Left lung (tissue), 10 donors: ENCODE measurements around the gene LMO1. TPM values are rescaled to one million over a fixed set of nuclear protein-coding genes. Genes with fewer than 3 reads are reported as not detected.
A peak's percentile ranks its signal among the peaks of the same experiment; 100 is the strongest.

Experiments used
- ATAC-seq: fragments of 200-7000 bp; cut with Tn5 transposase; one replicate; pipeline ENCODE4 v1.9.1; 2020; ENCODE audit warnings: moderate library complexity
- DNase-seq, 4 donors: peaks; one replicate each; pipeline ENCODE4 v3.0.0-alpha.2; 2013 to 2020
- H3K27ac ChIP-seq, 2 donors: fragments of 200-600 bp; sonication (generic) in 1 of 2; one replicate each; pipeline versions ENCODE4 v1.5.0 to v1.8.0; 2020 to 2021
- H3K27me3 ChIP-seq, 2 donors: fragments of 200-600 bp; sonication (generic) in 1 of 2; one replicate each; pipeline versions ENCODE4 v1.5.0 to v1.8.0; 2020 to 2021
- H3K36me3 ChIP-seq, 2 donors: fragments of 200-600 bp; sonication (generic) in 1 of 2; one replicate each; pipeline versions ENCODE4 v1.5.0 to v1.8.0; 2020 to 2021
- H3K4me1 ChIP-seq, 2 donors: fragments of 200-600 bp; one replicate each; pipeline ENCODE4 v1.8.0; 2021
- H3K4me3 ChIP-seq, 2 donors: fragments of 200-600 bp; sonication (generic) in 1 of 2; one replicate each; pipeline versions ENCODE4 v1.5.0 to v1.8.0; 2020 to 2021; ENCODE audit warnings: mild to moderate bottlenecking in 1 of 2
- H3K9me3 ChIP-seq, 2 donors: fragments of 200-600 bp; sonication (generic) in 1 of 2; one replicate each; pipeline versions ENCODE4 v1.5.0 to v1.8.0; 2020 to 2021
- intact Hi-C, 2 donors: fragments of 100-400 bp; cut with DNase I; formaldehyde crosslinking; loops; one replicate each; pipeline versions ENCODE4 v1.11.2 to v1.14.2; 2022
- polyA plus RNA-seq, 6 donors: library from polyadenylated mRNA; unstranded; fragments of 120-200 nt; gene quantifications; one replicate each; pipeline ENCODE4 v1.2.1, GENCODE V29; 2013; ENCODE audit not compliant: insufficient read length in 6 of 6
- total RNA-seq, 2 donors: library from RNA; stranded (reverse); fragmentation: NEBNext Ultra II Directional; extraction: Animal tissue kit (Norgen Biotek cat#: 25700); gene quantifications; one replicate each; pipeline ENCODE4 v1.2.1, GENCODE V29; 2021
- TF ChIP-seq, protein P1 (sequence below), 2 donors: fragments of 200-600 bp; sonication (generic) in 1 of 2; IDR thresholded peaks; one replicate each; pipeline versions ENCODE4 v1.5.0 to v1.8.0; 2021; ENCODE audit warnings: antibody characterized with exemption in 2 of 2
- donor health status: DM: no; HTN: yes; CAD: no.
- donor health status: DM: no; HTN: no; CAD: no.

The LMO1 gene
- total and polyA plus RNA-seq, 8 donors: 0.18 to 0.48 (median 0.23) TPM; not detected in 3

- no peaks in the 10 kb centered on the region for H3K4me1 ChIP-seq
- no peaks in the 10 kb centered on the region for H3K27me3 ChIP-seq
- TF ChIP-seq, protein P1, sequence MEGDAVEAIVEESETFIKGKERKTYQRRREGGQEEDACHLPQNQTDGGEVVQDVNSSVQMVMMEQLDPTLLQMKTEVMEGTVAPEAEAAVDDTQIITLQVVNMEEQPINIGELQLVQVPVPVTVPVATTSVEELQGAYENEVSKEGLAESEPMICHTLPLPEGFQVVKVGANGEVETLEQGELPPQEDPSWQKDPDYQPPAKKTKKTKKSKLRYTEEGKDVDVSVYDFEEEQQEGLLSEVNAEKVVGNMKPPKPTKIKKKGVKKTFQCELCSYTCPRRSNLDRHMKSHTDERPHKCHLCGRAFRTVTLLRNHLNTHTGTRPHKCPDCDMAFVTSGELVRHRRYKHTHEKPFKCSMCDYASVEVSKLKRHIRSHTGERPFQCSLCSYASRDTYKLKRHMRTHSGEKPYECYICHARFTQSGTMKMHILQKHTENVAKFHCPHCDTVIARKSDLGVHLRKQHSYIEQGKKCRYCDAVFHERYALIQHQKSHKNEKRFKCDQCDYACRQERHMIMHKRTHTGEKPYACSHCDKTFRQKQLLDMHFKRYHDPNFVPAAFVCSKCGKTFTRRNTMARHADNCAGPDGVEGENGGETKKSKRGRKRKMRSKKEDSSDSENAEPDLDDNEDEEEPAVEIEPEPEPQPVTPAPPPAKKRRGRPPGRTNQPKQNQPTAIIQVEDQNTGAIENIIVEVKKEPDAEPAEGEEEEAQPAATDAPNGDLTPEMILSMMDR (IDR thresholded peaks at IDR 0.05): peak; percentile 49 to 67
- H3K4me3 ChIP-seq: no peak overlapping the region
- no peaks in the 10 kb centered on the region for H3K9me3 ChIP-seq
- H3K27ac ChIP-seq: no peak overlapping the region
- intact Hi-C loops: loop anchor here in 1 of 2 donors (10.0 kb wide), 1 partner anchor 345 kb away; no protein-coding TSS in a partner anchor
- DNase-seq (peak in 1 of 4 donors; percentile 34), ATAC-seq (peak; percentile 79)
- H3K36me3 ChIP-seq: no peaks in the 10 kb centered on the region
Observed at GRCh38 chr11:8219257-8220021, 44.2 kb downstream of the LMO1 start.

DNA sequence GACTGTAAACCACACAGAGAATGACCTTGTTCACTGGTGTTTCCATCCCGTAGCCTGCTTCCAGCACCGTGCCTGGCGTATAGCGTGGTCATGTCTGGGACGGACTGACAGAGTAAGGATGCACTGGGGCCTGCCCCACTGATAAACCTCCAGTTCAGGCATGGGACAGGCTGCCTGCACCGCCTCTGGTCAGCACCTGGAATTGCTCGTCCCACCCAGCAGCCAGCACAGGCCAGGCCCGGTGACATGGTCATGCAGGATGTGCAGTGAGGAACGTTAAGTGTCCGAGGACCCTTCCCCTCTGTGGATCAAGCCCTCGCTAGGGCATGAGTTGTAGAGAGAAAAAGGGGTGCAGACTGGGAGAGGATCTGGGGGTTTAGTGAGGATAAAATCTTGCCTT lies 44.8 kb downstream of the LMO1 start:
- Histone ChIP-seq H3K36me3 (no peaks in the 10 kb centered on the region), H3K4me3 (no peak overlapping the region), H3K9me3 (no peaks in the 10 kb centered on the region), H3K27ac (no peak overlapping the region), H3K4me1 (no peaks in the 10 kb centered on the region), H3K27me3 (no peaks in the 10 kb centered on the region)
- TF ChIP-seq, protein P1 (IDR thresholded peaks at IDR 0.05): no peak
- ATAC-seq (no peak), DNase-seq (no peak)
- intact Hi-C loops: no loop called here

DNA sequence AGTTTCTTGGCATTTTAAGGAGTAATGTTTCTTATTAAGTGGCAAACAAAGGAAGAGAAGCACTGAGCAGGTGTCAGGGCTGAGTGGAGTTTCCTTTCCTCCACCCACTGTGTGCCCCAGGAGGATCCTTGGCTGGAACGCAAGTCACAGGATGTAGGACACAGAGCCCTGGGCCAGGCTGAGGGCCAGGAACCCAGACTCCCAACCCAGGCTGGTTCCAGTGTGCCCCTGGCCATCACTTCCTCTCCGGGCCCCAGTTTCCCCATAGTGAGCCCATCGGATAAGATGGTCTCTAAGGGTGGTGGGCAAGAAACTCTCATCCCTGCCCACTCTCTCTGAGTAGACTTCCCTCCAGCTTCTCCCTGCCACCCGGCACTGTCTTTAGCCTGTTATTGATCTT lies 45.3 kb downstream of the LMO1 start:
- no peaks in the 10 kb centered on the region for H3K4me1 ChIP-seq
- no peaks in the 10 kb centered on the region for H3K36me3 ChIP-seq
- no peak overlapping the region for H3K4me3 ChIP-seq
- no peak overlapping the region for H3K27ac ChIP-seq
- no peaks in the 10 kb centered on the region for H3K27me3 ChIP-seq
- ATAC-seq (no peak), DNase-seq (no peak)
- TF ChIP-seq, protein P1 (IDR thresholded peaks at IDR 0.05): no peak
- H3K9me3 ChIP-seq: no peaks in the 10 kb centered on the region
- intact Hi-C loops: no loop called here

DNA sequence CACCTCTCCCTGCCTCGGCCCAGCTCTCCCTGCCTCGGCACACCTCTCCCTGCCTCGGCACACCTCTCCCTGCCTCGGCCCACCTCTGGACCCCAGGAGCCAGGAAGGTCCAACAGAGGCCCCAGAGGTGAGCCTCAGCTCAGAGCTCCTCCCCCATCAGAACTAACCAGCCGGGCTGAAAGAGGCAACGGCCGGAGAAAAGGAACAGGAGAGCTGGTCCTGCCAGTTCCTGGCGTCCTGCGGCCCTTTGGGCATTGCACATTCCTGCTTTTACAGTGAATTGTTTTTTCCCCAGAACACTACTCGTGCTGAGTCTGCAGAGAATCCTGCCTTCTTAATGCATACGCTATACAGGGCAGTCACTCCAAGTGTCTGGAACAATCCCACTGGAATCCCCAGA lies 45.8 kb downstream of the LMO1 start:
- DNase-seq: no peak
- no peaks in the 10 kb centered on the region for H3K36me3 ChIP-seq
- ATAC-seq: no peak
- TF ChIP-seq, protein P1 (IDR thresholded peaks at IDR 0.05): no peak
- intact Hi-C loops: no loop called here
- no peaks in the 10 kb centered on the region for H3K4me1 ChIP-seq
- H3K4me3 ChIP-seq: no peak overlapping the region
- no peaks in the 10 kb centered on the region for H3K9me3 ChIP-seq
- H3K27ac ChIP-seq: no peak overlapping the region
- H3K27me3 ChIP-seq: no peaks in the 10 kb centered on the region

- Histone ChIP-seq H3K4me3 (no peak overlapping the region), H3K27me3 (no peaks in the 10 kb centered on the region), H3K36me3 (no peaks in the 10 kb centered on the region), H3K27ac (no peak overlapping the region), H3K4me1 (no peaks in the 10 kb centered on the region), H3K9me3 (no peaks in the 10 kb centered on the region)
- intact Hi-C loops: no loop called here
- no peak for DNase-seq
- TF ChIP-seq, protein P1 (IDR thresholded peaks at IDR 0.05): no peak
- no peak for ATAC-seq
Observed at GRCh38 chr11:8217136-8217535, 46.5 kb downstream of the LMO1 start.
